Ishikawa (cell line): ENCODE measurements around the gene OSTF1.

ENCODE experiments used
- CEBPB ChIP-seq: IDR thresholded peaks from 2 replicates; pipeline ENCODE4 v1.6.1; 2012
- CREB1 ChIP-seq: IDR thresholded peaks from 2 replicates; pipeline ENCODE4 v1.6.1; 2012; ENCODE audit warnings: low read depth
- EGR1 ChIP-seq: IDR thresholded peaks from 2 replicates; pipeline ENCODE4 v1.6.1; 2012
- EP300 ChIP-seq: IDR thresholded peaks from 2 replicates; pipeline ENCODE4 v1.6.1; 2012; ENCODE audit warnings: borderline replicate concordance
- FOXM1 ChIP-seq: IDR thresholded peaks from 2 replicates; pipeline ENCODE4 v1.6.1; 2012; ENCODE audit warnings: low read depth, borderline replicate concordance
- MAX ChIP-seq: IDR thresholded peaks from 2 replicates; pipeline ENCODE4 v1.6.1; 2012
- NFIC ChIP-seq: IDR thresholded peaks from 2 replicates; pipeline ENCODE4 v1.6.1; 2012
- RAD21 ChIP-seq: IDR thresholded peaks from 2 replicates; pipeline ENCODE4 v1.6.1; 2012; ENCODE audit warnings: low read depth
- REST ChIP-seq: IDR thresholded peaks from 2 replicates; pipeline ENCODE4 v1.6.1; 2012; ENCODE audit warnings: low read depth, mild to moderate bottlenecking
- TAF1 ChIP-seq: IDR thresholded peaks from 2 replicates; pipeline ENCODE4 v1.6.1; 2012; ENCODE audit warnings: low read depth, mild to moderate bottlenecking
- TCF12 ChIP-seq: IDR thresholded peaks from 2 replicates; pipeline ENCODE4 v1.6.1; 2012; ENCODE audit warnings: low read depth
- TEAD4 ChIP-seq: IDR thresholded peaks from 2 replicates; pipeline ENCODE4 v1.6.1; 2012
- USF1 ChIP-seq: IDR thresholded peaks from 2 replicates; pipeline ENCODE4 v1.6.1; 2012
- YY1 ChIP-seq: IDR thresholded peaks from 2 replicates; pipeline ENCODE4 v1.6.1; 2012; ENCODE audit warnings: low read depth
- ZBTB7A ChIP-seq: IDR thresholded peaks from 2 replicates; pipeline ENCODE4 v1.6.1; 2012; ENCODE audit warnings: low read depth

Gene OSTF1

GRCh38 chr9:75140261-75140660 is 51.9 kb downstream of the OSTF1 start:
- TF ChIP-seq CEBPB (no peak), CREB1 (no peak), REST (no peak), RAD21 (no peak), ZBTB7A (no peak), NFIC (no peak), MAX (no peak), EGR1 (no peak), TCF12 (no peak), TAF1 (no peak), TEAD4 (no peak), EP300 (no peak), YY1 (no peak), USF1 (no peak), FOXM1 (no peak)

- no peak for TF ChIP-seq CEBPB
- no peak for TF ChIP-seq CREB1
- TF ChIP-seq ZBTB7A = no peak
Observed at GRCh38 chr9:75142202-75142601, 53.9 kb downstream of the OSTF1 start.

- TF ChIP-seq TEAD4 (no peak), ZBTB7A (no peak), NFIC (no peak), RAD21 (no peak), YY1 (no peak), CEBPB (no peak), FOXM1 (no peak), CREB1 (no peak)
Observed at GRCh38 chr9:75146229-75146628, 57.9 kb downstream of the OSTF1 start.

- TF ChIP-seq MAX (no peak), NFIC (no peak), ZBTB7A (no peak), YY1 (no peak), TCF12 (no peak), TAF1 (no peak), CREB1 (no peak), USF1 (no peak), FOXM1 (no peak), EP300 (no peak), TEAD4 (no peak), EGR1 (no peak)
Observed at GRCh38 chr9:75147638-75148037, 59.3 kb downstream of the OSTF1 start.

- TF ChIP-seq CEBPB (no peak), YY1 (no peak), TCF12 (no peak), NFIC (no peak), USF1 (no peak), TEAD4 (no peak)
Observed at GRCh38 chr9:75148561-75148960, 60.2 kb downstream of the OSTF1 start.

- TF ChIP-seq CREB1 (no peak), ZBTB7A (no peak), MAX (no peak), YY1 (no peak), EGR1 (no peak), EP300 (no peak), REST (no peak), USF1 (no peak), TEAD4 (no peak), CEBPB (no peak), TCF12 (no peak), RAD21 (no peak), NFIC (no peak), FOXM1 (no peak), TAF1 (no peak)
Observed at GRCh38 chr9:75149841-75150241, 61.5 kb downstream of the OSTF1 start.
